ENCODE measurements around the gene DYSF. TPM values are rescaled to one million over a fixed set of nuclear protein-coding genes. Genes with fewer than 3 reads are reported as not detected.
A peak's percentile ranks its signal among the peaks of the same experiment; 100 is the strongest.

Gene DYSF
- total and polyA plus RNA-seq, 2 donors (not counting 3 experiments of a cell fraction or from before 2014, with no cell fraction given) = 50.9 to 152 TPM

GRCh38 chr2:71603851-71604725 is 150.7 kb downstream of the DYSF start:
- Histone ChIP-seq H3K79me2 (ENCODE audit: control insufficient read depth, insufficient read depth, low read length) (no peaks in the 10 kb centered on the region), H3K9me1 (replicated peaks; ENCODE audit: control insufficient read depth, extremely low read depth, insufficient read depth, low read length) (no peaks in the 10 kb centered on the region), H4K20me1 (replicated peaks; ENCODE audit: control insufficient read depth, extremely low read depth, insufficient read depth, low read length) (no peaks in the 10 kb centered on the region), H3K27me3 (ENCODE audit: control insufficient read depth in 2 of 2, insufficient read depth in 2 of 2, low read length in 2 of 2) (no peaks in the 10 kb centered on the region), H3K4me3 (replicated peaks in 1 of 3; ENCODE audit: insufficient read depth in 1 of 3, low read depth in 1 of 3, low read length in 3 of 3) (no peak overlapping the region), H3K36me3 (ENCODE audit: control insufficient read depth in 2 of 2, extremely low read depth in 1 of 2, insufficient read depth in 2 of 2, low read length in 2 of 2) (peaks cover 0 to 6% of the 10 kb centered on the region in 2 experiments), H2AFZ (ENCODE audit: low read depth, low read length) (no peak overlapping the region), H3K9me3 (replicated peaks; ENCODE audit: control insufficient read depth, insufficient read depth, low read length) (no peaks in the 10 kb centered on the region), H3K9ac (replicated peaks; ENCODE audit: extremely low read depth, insufficient read depth, low read length) (peak overlapping the region; percentile 1), H3K4me1 (ENCODE audit: control insufficient read depth, extremely low read depth, insufficient read depth, low read length) (peaks cover 37% of the 10 kb centered on the region), H3K4me2 (ENCODE audit: insufficient read depth, low read length) (no peak overlapping the region), H3K27ac (ENCODE audit: insufficient read depth, low read depth, low read length) (peak overlapping the region; percentile 74)
- POLR2A ChIA-PET = no interaction called here
- no peak for DNase-seq (ENCODE audit: low read depth, low spot score)
- intact Hi-C loops (cut with micrococcal nuclease) (loop anchor here (1.0 to 10.0 kb wide), 5 partner anchors 12 to 959 kb away; partner anchors contain the start of gene DYSF), dilution Hi-C loops (cut with MboI; ENCODE audit: extremely low pct_ligation_motif_present, low sequenced_read_pairs) (no loop called here)
- no peak for TF ChIP-seq GATA2 (IDR thresholded peaks at IDR 0.05; ENCODE audit: insufficient read depth, insufficient read length, low read depth, low read length)
- no peak for TF ChIP-seq FOS (IDR thresholded peaks at IDR 0.05; ENCODE audit: borderline replicate concordance, insufficient read depth, low read length)
- peak in 1 of 2 donors; percentile 33 for TF ChIP-seq CTCF (IDR thresholded peaks at IDR 0.05; ENCODE audit: extremely low read depth in 1 of 2, insufficient read depth in 1 of 2, low read depth in 1 of 2, low read length in 2 of 2)
- no peak for TF ChIP-seq JUN (IDR thresholded peaks at IDR 0.05; ENCODE audit: borderline replicate concordance, insufficient read depth, insufficient read length, low read depth)
- TF ChIP-seq EZH2 (IDR thresholded peaks at IDR 0.05; ENCODE audit: borderline replicate concordance, low read depth, low read length, severe bottlenecking) = no peak
- peak; percentile 28 for FAIRE-seq
- BruUV-seq (replicated peaks) = no TSS peak
- CTCF ChIA-PET = interaction anchor here (1.1 to 1.9 kb wide), 7 partner anchors 9 to 546 kb away, joined by 3 to 7 read pairs (median 6); partner anchors contain the start of gene CYP26B1

Measured in endothelial cell of umbilical vein (primary cell).